ENCODE measurements around the gene SV2B.

DNA sequence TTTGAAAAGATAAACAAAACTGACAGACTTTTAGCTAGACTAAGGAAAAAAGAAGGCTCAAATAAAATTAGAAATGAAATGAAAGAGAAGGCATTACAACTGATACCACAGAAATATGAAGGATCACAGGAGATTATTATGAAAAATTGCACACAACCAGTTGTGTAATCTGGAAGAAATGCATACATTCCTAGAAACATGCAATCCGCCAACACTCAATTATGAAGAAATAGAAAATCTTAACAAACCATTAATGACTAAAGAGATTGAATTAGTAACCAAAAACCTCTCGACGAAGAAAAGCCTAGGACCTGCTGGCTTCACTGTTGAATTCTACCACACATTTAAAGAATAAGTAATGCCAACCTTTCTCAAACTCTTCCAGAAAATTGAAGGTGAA lies 149.5 kb downstream of the SV2B start:
- TF ChIP-seq POLR2AphosphoS5 (IDR thresholded peaks at IDR 0.05) (no peak), POLR2A (IDR thresholded peaks at IDR 0.05) (no peak)
- TF ChIP-seq, protein P1, sequence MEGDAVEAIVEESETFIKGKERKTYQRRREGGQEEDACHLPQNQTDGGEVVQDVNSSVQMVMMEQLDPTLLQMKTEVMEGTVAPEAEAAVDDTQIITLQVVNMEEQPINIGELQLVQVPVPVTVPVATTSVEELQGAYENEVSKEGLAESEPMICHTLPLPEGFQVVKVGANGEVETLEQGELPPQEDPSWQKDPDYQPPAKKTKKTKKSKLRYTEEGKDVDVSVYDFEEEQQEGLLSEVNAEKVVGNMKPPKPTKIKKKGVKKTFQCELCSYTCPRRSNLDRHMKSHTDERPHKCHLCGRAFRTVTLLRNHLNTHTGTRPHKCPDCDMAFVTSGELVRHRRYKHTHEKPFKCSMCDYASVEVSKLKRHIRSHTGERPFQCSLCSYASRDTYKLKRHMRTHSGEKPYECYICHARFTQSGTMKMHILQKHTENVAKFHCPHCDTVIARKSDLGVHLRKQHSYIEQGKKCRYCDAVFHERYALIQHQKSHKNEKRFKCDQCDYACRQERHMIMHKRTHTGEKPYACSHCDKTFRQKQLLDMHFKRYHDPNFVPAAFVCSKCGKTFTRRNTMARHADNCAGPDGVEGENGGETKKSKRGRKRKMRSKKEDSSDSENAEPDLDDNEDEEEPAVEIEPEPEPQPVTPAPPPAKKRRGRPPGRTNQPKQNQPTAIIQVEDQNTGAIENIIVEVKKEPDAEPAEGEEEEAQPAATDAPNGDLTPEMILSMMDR (IDR thresholded peaks at IDR 0.05): no peak
